Osteoblast (primary cell): Measurements from ENCODE around the gene ELAVL2. TPM values are rescaled to one million over a fixed set of nuclear protein-coding genes. Genes with fewer than 3 reads are reported as not detected.

Source experiments
- DNase-seq: peaks from one replicate; pipeline ENCODE4 v3.0.0; 2011; ENCODE audit warnings: low spot score, mixed read lengths; ENCODE audit not compliant: insufficient read length; ENCODE audit errors: missing footprints
- H2AFZ ChIP-seq: 2 replicates; pipeline ENCODE4 v1.6.0; 2011; ENCODE audit warnings: mild to moderate bottlenecking, low read length
- H3K27ac ChIP-seq: 2 replicates; pipeline ENCODE4 v1.5.1; 2011; ENCODE audit warnings: mild to moderate bottlenecking, low read depth, low read length, moderate library complexity
- H3K27me3 ChIP-seq: 2 replicates; pipeline ENCODE4 v1.6.0; 2012; ENCODE audit warnings: mild to moderate bottlenecking, control low read depth, inconsistent platforms, low read length, moderate library complexity; ENCODE audit not compliant: insufficient read depth
- H3K36me3 ChIP-seq: 2 replicates; pipeline ENCODE4 v1.5.1; 2011; ENCODE audit warnings: mild to moderate bottlenecking, low read length, control low read depth, moderate library complexity; ENCODE audit not compliant: insufficient read depth
- H3K4me1 ChIP-seq: 2 replicates; pipeline ENCODE4 v1.5.1; 2011; ENCODE audit warnings: mild to moderate bottlenecking, low read length, control low read depth, moderate library complexity; ENCODE audit not compliant: insufficient read depth
- H3K4me2 ChIP-seq: 2 replicates; pipeline ENCODE4 v1.6.0; 2011; ENCODE audit warnings: mild to moderate bottlenecking, low read length; ENCODE audit not compliant: insufficient read depth
- H3K4me3 ChIP-seq: fragments of 200-600 bp; sonication (generic); 3 replicates; pipeline ENCODE4 v1.5.1; 2012; ENCODE audit warnings: mild to moderate bottlenecking, low read length, inconsistent platforms; ENCODE audit not compliant: insufficient read depth
- H3K79me2 ChIP-seq: 2 replicates; pipeline ENCODE4 v1.6.0; 2012; ENCODE audit warnings: mild to moderate bottlenecking, low read length, control low read depth, inconsistent platforms; ENCODE audit not compliant: insufficient read depth
- H3K9me3 ChIP-seq: 2 replicates; pipeline ENCODE4 v1.5.1; 2011; ENCODE audit warnings: low read depth, low read length, control low read depth
- H4K20me1 ChIP-seq: 2 replicates; pipeline ENCODE4 v1.6.0; 2012; ENCODE audit warnings: mild to moderate bottlenecking, low read length, control low read depth; ENCODE audit not compliant: insufficient read depth
- CTCF ChIP-seq: IDR thresholded peaks from 2 replicates; pipeline ENCODE4 v1.5.1; 2011; ENCODE audit warnings: mild to moderate bottlenecking, low read depth, low read length, moderate library complexity; ENCODE audit errors: extremely low read depth
- total RNA-seq: library from RNA; depleted of rRNA; stranded (reverse); fragments of >200 nt; gene quantifications from 2 replicates; pipeline ENCODE4 v1.2.3, GENCODE V29; 2012

ELAVL2 gene
- total RNA-seq, 1 donor, result 0.36 TPM

- Histone ChIP-seq H3K4me3 (no peak overlapping the region), H3K27me3 (no peaks in the 10 kb centered on the region), H3K79me2 (no peaks in the 10 kb centered on the region), H3K4me2 (no peak overlapping the region), H3K9me3 (no peaks in the 10 kb centered on the region), H3K4me1 (no peaks in the 10 kb centered on the region), H3K27ac (no peak overlapping the region), H3K36me3 (no peaks in the 10 kb centered on the region), H4K20me1 (no peaks in the 10 kb centered on the region), H2AFZ (no peak overlapping the region)
- TF ChIP-seq CTCF, result no peak
- DNase-seq, result no peak
Observed at GRCh38 chr9:23663125-23663524, 162.9 kb downstream of the ELAVL2 start.

GRCh38 chr9:23662320-23662719, 163.7 kb downstream of the ELAVL2 start:
- Histone ChIP-seq H3K27me3 (no peaks in the 10 kb centered on the region), H3K36me3 (no peaks in the 10 kb centered on the region), H3K4me2 (no peak overlapping the region), H4K20me1 (no peaks in the 10 kb centered on the region), H3K4me1 (no peaks in the 10 kb centered on the region), H3K9me3 (no peaks in the 10 kb centered on the region), H3K27ac (no peak overlapping the region), H2AFZ (no peak overlapping the region), H3K4me3 (no peak overlapping the region), H3K79me2 (no peaks in the 10 kb centered on the region)
- DNase-seq, result no peak
- TF ChIP-seq CTCF, result no peak

GRCh38 chr9:23659346-23660006, 166.6 kb downstream of the ELAVL2 start:
- H3K27me3 ChIP-seq, result no peaks in the 10 kb centered on the region
- no peaks in the 10 kb centered on the region for H3K36me3 ChIP-seq
- H4K20me1 ChIP-seq, result no peaks in the 10 kb centered on the region
- no peak overlapping the region for H2AFZ ChIP-seq
- no peaks in the 10 kb centered on the region for H3K9me3 ChIP-seq
- DNase-seq, result no peak
- H3K4me1 ChIP-seq, result no peaks in the 10 kb centered on the region
- H3K79me2 ChIP-seq, result no peaks in the 10 kb centered on the region
- H3K4me3 ChIP-seq, result no peak overlapping the region
- TF ChIP-seq CTCF, result no peak
- H3K27ac ChIP-seq, result no peak overlapping the region
- H3K4me2 ChIP-seq, result no peak overlapping the region

GRCh38 chr9:23658376-23659258, 167.4 kb downstream of the ELAVL2 start:
- Histone ChIP-seq H3K4me1 (no peaks in the 10 kb centered on the region), H4K20me1 (no peaks in the 10 kb centered on the region), H3K9me3 (no peaks in the 10 kb centered on the region), H3K79me2 (no peaks in the 10 kb centered on the region), H3K4me3 (no peak overlapping the region), H3K27me3 (no peaks in the 10 kb centered on the region), H2AFZ (no peak overlapping the region), H3K4me2 (no peak overlapping the region), H3K27ac (no peak overlapping the region), H3K36me3 (no peaks in the 10 kb centered on the region)
- no peak for DNase-seq
- no peak for TF ChIP-seq CTCF
